ENCODE results near the gene TRNT1.

Gene TRNT1

GRCh38 chr3:3113042-3113709, 13.6 kb upstream of the TRNT1 start:
- DNase-seq = no peak

DNA sequence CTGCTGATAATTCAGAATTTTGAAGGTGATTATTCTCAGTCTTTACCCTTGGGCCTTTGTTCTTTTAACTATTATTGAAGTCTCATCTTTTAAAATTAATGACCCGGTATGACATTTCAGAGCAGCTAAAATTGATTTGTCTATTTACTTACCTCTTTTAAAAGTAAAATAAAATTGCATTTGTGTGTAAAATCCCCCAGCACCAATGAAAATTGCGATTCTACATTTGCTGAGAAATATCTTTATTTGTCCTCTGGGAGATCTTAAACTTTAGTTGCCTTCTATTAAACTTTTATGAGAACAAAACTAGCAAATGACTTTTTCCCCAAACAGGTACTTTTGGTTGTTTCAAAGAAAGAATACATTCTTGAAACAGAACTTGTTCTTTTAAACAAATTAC, 9.1 kb upstream of the TRNT1 start:
- no peak for DNase-seq

GRCh38 chr3:3119393-3119851, 7.3 kb upstream of the TRNT1 start:
- no peak for DNase-seq

DNA sequence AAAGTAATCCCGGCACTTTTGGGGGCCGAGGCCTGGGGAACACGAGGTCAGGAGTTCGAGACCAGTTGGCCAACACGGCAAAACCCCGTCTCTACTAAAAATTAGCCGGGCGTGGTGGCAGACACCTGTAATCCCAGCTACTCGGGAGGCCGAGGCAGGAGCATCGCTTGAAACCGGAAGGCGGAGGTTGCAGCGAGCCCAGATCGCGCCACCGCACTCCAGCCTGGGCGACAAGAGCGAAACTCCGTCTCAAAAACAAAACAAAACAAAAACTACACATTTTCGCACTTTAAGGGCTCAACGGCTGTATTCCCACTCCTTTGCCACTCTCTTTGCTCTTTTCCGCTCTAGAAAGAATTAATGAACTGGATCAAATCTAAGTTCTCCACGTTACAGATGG, 763 bp upstream of the TRNT1 start:
- no peak for DNase-seq

DNA sequence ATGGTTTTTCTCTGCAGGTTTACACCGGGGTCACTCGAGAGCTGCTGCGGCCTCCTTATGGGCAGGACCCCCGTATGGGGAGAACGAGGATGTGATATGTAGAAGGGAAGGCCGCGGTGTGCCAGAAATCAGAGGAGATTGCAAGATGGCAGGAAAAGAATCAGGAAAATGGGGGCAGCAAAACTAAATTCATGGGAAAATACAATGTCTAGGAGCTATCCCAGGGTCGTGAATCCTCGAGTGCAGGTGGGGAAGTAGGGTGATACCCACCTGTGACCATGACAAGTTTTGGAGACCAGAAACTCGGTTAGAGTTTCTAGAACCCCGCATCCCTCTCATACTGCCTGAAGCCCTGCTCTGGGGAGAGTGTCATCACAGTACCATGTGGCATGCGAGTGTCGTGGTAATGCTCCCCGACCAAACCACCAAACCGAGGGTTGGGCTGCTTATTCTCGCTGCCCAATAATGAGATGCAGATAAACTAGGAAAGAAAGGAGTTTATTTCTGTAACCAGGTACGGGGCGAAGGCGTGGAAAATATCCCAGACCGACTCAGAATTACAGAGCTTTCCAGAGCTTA, 781 bp downstream of the TRNT1 start:
- peak; percentile 72 for DNase-seq

- no peak for DNase-seq
These were observed 2.8 kb downstream of the TRNT1 start for GRCh38 chr3:3129579-3129978.

DNA sequence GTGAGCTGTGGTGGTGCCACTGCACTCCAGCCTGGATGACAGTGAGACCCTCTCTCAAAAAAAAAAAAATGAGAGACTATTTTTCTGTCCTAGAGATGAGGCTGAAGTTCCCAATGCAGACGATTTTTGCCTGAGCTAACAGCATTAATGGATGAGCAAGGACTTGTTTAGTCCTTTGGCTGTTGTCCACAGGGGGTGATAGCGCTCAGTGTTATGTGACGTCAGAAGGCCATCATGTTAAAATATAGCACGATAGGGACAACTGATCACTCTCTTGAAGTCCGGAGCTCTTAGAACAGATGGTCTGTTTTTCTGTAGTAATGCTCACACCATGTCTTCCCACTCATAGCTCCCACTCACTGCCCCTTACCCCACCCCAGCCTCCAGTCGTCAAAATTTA, 6.8 kb downstream of the TRNT1 start:
- no peak for DNase-seq

- no peak for DNase-seq
These were observed 8.2 kb downstream of the TRNT1 start for GRCh38 chr3:3134750-3135448.

GRCh38 chr3:3137526-3137925, 10.8 kb downstream of the TRNT1 start:
- no peak for DNase-seq

GRCh38 chr3:3141939-3142338, 15.2 kb downstream of the TRNT1 start:
- DNase-seq = no peak

- DNase-seq = no peak
These were observed 19.1 kb downstream of the TRNT1 start for GRCh38 chr3:3145831-3146230.

DNA sequence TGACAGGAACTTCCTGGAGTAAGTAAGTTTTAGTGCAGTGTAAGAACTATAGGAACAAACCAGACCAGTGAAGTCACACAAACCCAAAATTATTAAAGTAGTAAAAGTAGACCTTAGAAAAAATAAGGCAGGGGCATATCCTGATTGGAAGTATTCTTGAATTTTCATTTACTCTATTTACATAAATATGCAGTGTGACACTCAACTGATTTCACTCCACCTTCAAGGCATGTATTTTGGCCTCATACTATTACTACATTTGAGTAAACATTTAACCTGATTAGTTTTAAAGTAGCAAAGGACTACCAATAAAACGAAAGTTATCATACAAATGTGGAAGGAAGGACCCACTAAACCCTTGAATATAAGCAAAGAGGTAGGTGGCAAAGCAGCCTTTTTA, 22.8 kb downstream of the TRNT1 start:
- DNase-seq = no peak

DNA sequence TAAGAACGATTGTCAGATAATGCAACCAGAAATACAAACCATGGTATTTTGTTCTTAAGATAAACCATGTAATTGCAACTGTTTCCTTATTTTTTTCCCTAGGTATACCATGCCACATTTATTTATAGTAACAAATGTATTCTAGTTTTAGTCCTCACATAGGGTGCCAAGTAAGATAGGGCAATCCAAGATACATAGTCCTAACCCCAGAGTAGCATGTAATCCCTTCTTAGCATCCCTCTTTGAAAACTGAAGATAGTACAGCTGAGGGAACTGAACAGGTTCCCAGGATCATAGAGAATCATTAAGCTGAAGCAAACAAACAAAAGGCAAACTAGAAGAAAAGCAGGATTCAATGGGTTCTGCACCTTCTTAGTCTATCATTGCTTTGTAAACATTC, 24.8 kb downstream of the TRNT1 start:
- no peak for DNase-seq

GRCh38 chr3:3154879-3155610, 28.3 kb downstream of the TRNT1 start:
- no peak for DNase-seq

DNA sequence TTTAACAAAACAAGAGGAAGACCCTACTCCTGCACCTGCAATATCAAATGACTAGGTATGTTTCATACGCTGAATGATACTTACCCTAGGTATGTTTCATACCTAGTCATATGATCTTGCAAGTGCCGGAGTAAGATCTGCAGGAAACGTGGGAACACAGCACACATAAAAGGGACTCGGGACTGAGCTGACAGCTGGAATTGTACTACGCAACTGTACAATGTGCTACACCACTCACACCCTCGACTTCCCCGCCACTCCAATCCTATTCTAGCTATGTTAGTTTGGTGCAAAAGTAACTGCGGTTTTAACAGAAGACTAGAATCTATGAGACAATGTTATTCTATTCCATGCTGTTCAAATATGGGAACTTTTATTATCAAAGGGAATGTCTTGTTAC, 30.7 kb downstream of the TRNT1 start:
- DNase-seq = no peak

DNA sequence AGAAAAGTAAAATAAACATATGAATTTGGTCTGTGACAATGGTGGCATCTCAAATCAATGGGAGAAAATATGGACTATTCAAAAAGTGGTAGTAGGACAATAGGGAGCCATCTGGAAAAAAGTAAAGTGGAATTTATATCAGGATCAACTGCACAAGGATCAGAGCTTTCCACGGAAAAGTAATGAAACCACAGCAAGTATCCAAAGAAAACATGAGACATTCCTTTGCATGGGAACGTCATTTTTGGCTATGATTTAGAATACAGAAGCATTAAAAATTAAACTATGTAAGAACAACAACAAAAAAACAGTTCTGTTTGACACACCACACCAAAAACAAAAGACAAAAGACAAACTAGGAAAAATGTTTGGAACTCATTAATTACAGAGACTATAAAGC, 34.1 kb downstream of the TRNT1 start:
- no peak for DNase-seq

GRCh38 chr3:3165241-3165640, 38.5 kb downstream of the TRNT1 start:
- DNase-seq = no peak

DNA sequence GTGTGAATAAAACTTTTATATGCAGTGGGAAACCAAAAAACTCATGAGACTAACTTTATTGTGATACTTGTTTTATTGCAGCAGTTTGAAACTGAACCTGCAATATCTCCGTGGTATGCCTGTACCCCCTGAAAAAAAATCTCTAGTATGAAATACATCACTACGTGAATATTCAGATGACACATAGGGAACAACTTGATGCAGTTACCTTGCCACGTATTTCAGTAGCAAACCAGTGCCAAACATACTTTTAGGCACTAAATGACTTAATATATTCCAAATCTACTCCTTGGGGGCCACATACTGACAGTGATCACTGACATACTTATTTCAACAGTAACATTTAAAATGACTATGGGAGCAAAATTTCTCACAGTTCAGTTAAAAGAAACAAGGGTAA, 38.9 kb downstream of the TRNT1 start:
- DNase-seq = no peak

DNA sequence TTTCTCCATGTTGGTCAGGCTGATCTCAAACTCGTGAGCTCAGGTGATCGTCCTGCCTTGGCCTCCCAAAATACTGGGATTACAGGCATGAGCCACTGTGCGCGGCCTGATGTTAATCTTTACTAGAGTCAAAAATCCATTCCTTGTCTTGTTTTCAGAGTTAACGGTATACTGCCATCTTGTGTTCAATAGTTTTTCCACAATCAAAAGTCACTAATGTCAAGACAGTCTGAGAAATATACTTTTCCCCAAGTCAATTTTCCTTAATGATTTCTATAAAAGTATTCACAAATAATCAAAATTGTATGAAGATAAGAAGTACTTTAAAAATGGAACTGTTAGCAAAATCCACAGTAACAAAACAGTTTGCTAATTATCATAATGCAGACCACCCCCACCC, 44.3 kb downstream of the TRNT1 start:
- no peak for DNase-seq

GRCh38 chr3:3172627-3173026, 45.9 kb downstream of the TRNT1 start:
- DNase-seq = no peak

GRCh38 chr3:3177861-3178497, 51.2 kb downstream of the TRNT1 start:
- DNase-seq = no peak

DNA sequence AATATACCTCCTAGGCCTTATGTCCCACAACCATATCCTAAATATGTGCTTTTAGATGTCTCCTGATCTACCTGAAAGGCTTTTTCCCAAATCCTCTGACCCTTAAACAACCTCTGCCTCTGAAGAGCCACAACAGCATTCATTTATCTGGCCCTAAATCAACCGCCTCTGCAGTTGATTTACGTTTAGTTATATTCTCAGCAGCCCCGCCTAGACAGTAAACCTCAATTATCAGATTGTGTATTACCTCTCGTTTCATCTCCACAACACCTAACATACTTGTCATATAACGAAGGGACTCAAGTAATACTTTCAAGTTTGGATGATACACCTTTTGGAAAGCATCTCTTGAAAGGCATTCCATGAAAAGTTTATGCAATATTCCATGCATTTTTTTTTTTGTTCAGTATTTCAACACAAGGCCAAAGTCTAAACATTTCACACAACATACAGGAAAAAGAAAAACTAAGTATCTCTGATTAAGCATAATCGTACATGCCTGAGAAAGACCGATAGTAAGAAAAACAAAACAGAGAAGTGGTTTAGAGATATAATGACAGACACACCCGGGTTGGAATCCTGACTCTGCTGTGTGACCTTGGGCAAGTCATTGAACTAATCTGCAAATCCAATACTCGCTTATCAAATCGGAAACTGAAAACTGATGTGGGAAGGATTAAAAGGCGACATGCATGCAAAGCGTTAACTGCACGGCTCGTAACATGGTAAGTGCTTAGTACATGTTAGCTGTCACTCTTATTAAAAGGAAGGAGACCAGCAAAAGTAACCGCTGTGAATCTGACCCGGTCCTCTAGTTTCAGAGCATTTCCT, 52.0 kb downstream of the TRNT1 start:
- no peak for DNase-seq

Data from activated CD8-positive, alpha-beta memory T cell treated with anti-CD3 and anti-CD28 coated beads, Interleukin-2, amount 50 U/mL, for 48 hours (primary cell).